GM06990 (cell line): Measurements from ENCODE around the gene KNL1.

ENCODE experiments used
- DNase-seq: peaks from one replicate; pipeline ENCODE4 v3.0.0-alpha.2; 2011; ENCODE audit not compliant: insufficient read length; ENCODE audit errors: extremely low read depth
- H3K27me3 ChIP-seq: replicated peaks from 2 replicates; pipeline ENCODE4 v1.6.0; 2011; ENCODE audit warnings: low read length; ENCODE audit not compliant: control insufficient read depth, insufficient read depth
- H3K36me3 ChIP-seq: 2 replicates; pipeline ENCODE4 v1.5.1; 2011; ENCODE audit warnings: low read length; ENCODE audit not compliant: control insufficient read depth, insufficient read depth
- H3K4me3 ChIP-seq: replicated peaks from 2 replicates; pipeline ENCODE4 v1.5.1; 2011; ENCODE audit warnings: low read depth, mild to moderate bottlenecking, control low read depth, low read length
- CTCF ChIP-seq: IDR thresholded peaks from 2 replicates; pipeline ENCODE4 v1.5.1; 2011; ENCODE audit warnings: low read length, control low read depth, mild to moderate bottlenecking, inconsistent platforms; ENCODE audit not compliant: insufficient read depth, poor library complexity, severe bottlenecking

The KNL1 gene

GRCh38 chr15:40593588-40594428 lies at the start of gene KNL1:
KNL1 (plus strand) TSS chr15:40594249; CDS start chr15:40602932, 8,683 bp downstream.
- no peak for TF ChIP-seq CTCF
- Histone ChIP-seq H3K4me3 (peak within 1 kb of the TSS; percentile 90), H3K36me3 (no peaks in the 10 kb centered on the region), H3K27me3 (no peaks in the 10 kb centered on the region)
- DNase-seq = peak; percentile 90

- DNase-seq = no peak
- Histone ChIP-seq H3K27me3 (no peaks in the 10 kb centered on the region), H3K4me3 (no peak overlapping the region), H3K36me3 (no peaks in the 10 kb centered on the region; the same call in 1 of the 2 replicates)
- peak; percentile 29 for TF ChIP-seq CTCF
These were observed 48.6 kb upstream of the KNL1 start for GRCh38 chr15:40545457-40545856.

- no peak for TF ChIP-seq CTCF
- H3K36me3 ChIP-seq = peaks cover 5% of the 10 kb centered on the region
- no peaks in the 10 kb centered on the region for H3K27me3 ChIP-seq
- no peak overlapping the region for H3K4me3 ChIP-seq
- no peak for DNase-seq
These were observed 45.4 kb upstream of the KNL1 start for GRCh38 chr15:40548610-40549009.

- H3K4me3 ChIP-seq = peak overlapping the region; percentile 1; the same call in 1 of the 2 replicates
- H3K27me3 ChIP-seq = no peaks in the 10 kb centered on the region
- TF ChIP-seq CTCF = no peak
- peaks cover 6% of the 10 kb centered on the region for H3K36me3 ChIP-seq
- no peak for DNase-seq
These were observed 44.2 kb upstream of the KNL1 start for GRCh38 chr15:40549894-40550293.

GRCh38 chr15:40550341-40551037 lies 43.6 kb upstream of the KNL1 start:
- Histone ChIP-seq H3K4me3 (no peak overlapping the region), H3K36me3 (peaks cover 6% of the 10 kb centered on the region), H3K27me3 (no peaks in the 10 kb centered on the region)
- DNase-seq = peak; percentile 68
- no peak for TF ChIP-seq CTCF
